ENCODE data around the gene TP73.

TP73 gene

DNA sequence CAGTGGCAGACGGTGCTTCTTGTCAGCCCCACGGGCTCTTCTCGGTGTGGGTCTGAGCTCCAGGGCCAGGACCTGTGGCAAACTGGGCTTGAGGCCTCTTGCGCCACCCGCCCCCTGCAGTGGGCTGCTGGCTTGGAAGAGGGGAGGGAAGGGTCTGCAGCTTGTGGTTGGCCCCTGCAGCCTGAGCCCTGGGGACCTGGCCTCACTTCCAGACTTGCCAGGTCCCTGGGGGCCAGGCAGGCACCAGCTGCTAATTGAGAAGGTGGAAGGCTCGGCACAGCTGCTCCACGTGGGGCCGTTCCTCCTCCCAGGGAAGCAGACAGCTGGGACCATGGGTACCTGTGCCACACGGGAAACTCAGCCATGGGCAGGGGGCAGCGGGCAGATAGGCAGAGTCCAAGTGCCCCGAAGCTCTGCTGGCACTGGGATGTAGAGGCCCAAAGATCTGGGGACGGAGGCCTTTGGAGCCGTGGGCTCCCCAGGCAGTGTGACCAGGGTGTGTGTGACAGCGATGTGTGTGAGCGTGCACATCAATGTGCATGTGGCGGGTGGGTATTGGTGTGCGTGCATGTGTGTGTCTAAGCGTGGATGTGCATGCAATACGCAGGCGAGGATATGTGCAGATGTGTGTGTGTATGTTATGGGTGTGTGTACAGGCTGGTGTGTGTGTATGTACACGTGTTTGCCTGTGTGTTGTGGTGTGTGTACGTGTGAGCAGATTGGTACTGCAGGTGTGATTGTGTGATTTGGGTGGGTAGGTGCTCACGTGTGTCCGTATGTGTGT, 39.3 kb downstream of the TP73 start:
- FAIRE-seq, result no peak

DNA sequence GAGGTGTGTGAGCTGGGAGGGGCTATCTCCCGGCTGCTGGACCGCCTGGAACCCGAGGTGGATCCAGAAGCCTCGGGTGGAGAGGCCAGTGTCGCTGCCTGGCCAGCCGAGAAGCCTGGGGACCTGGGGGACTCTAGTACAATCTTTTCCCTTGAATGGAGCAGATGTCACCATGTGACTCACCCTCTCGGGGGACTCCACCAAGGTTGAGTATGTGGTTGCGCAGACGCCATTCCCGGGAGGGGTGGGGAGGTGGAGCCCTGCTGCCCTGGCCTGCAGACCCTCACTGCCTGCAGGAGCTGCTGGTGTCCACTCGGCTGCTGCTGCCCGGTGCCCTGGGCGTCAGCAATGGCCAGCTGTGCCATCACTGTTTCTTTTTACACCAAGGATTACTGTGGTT, 40.3 kb downstream of the TP73 start:
- FAIRE-seq, result no peak

DNA sequence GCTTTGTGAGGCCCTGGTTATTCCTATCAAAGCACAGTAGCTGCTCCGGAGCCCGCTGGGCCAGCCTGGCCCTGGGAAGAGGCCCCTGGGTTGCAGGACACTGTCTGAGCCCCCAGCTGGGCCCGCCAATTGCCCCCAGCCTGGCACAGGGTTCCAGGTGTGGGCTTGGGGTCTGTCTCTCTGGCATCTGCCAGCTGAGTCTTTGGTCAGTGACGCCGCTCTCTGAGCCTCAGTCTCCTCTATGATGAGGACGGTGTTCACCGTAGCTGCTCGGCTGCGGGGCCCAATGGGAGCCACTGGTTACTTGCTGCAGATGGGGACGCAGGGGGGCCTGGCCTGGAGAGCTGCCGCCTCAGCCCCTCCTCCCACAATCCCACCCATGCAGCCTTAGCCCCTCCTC, 41.0 kb downstream of the TP73 start:
- FAIRE-seq, result no peak

GRCh38 chr1:3695326-3696217, 43.3 kb downstream of the TP73 start:
- no peak for FAIRE-seq

- FAIRE-seq, result no peak
These were observed 44.4 kb downstream of the TP73 start for GRCh38 chr1:3696689-3697088.

DNA sequence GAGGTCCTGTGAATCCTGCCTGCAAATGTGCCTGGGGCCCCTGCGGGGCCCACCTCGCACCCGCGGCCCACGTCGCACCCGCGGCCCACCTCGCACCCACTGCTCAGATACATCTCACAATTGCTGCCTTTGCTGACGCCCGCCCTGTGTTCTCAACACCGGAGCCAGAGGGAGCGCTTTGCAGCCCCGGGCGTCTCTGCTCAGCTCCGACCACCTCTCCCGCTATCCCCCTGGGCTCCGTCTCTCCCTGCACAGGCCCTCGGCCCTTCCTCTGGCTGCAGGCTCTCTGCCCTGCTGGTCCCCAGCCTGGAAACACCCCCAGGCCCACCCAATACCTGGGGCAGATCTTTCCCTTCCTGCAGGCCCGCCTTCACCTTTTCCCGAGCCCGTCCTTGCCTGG, 44.8 kb downstream of the TP73 start:
- FAIRE-seq, result no peak

DNA sequence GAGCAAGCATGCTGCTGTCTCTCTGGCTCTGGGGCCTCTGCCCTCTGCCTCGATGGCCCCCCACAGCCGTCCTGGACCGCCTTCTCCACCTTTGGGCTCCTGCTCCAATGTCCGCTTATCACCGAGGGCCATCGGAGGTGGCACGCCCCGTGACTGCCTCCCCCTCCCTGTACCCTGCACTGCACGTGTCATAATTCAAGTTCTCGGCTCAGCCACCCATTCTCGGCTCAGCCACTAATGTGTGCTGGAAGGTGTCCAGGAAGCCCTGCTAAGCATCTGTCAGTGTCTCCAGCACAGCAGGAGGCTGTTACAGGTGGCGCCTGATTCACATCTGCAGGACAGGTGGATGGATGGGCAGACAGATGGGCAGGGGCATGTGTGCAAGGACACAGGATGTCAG, 45.5 kb downstream of the TP73 start:
- FAIRE-seq, result no peak

DNA sequence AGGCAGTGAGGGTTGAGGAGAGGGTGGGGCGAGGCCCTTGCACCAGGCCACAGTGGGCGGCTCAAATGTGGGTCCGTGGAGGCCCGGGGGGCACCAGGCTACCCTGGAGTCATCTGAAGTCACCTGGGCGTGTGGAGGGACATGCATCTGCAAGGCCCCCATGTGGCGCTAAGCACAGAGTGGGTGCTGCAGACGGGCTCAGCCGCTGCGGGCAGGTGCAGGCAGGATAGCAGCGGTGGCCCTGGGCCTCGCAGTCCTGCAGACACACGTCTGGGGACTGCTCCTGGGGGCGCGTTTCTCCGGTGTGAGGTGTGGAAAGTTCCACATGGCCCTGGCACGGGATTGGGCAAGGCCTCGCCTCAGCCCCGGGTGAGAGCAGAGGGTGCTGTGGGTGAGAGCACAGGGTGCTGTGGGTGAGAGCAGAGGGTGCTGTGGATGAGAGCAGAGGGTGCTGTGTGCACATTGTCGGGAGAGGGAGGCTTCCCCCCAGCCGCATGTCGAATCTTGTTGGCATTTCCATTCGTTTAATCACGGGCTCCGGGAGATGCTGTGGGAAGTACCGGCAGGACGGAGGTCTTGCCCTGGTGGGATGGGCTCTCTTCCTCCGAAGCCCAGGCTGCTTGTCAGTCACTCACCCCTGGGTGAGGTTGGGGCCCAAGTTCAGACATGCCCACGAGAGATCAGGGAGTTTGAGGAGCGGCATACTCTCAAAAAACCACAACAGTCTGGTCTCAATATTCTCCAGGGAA, 46.5 kb downstream of the TP73 start:
- FAIRE-seq, result no peak

- FAIRE-seq, result no peak
These were observed 47.3 kb downstream of the TP73 start for GRCh38 chr1:3699596-3699995.

- no peak for FAIRE-seq
These were observed 48.3 kb downstream of the TP73 start for GRCh38 chr1:3700631-3701030.

DNA sequence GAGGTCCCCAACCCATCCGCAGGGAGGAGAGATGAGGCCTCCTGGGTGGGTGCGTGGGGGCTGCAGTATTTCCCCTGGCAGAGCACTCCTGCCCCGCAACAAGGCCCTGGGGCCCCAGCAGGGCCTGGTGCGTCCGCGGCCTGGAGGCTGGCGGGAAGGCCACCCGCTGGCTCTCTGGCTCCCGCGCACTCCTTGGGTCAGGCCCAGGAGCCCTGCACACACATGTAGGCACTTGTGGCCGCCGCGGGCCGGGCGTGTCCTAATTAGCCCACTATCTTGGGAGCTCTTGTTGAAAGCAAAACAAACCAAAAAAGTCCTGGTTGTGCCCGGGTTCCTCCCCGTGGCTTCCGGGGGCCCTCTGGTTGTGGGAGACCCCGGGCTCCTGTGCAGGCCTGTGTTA, 50.2 kb downstream of the TP73 start:
- FAIRE-seq, result no peak

DNA sequence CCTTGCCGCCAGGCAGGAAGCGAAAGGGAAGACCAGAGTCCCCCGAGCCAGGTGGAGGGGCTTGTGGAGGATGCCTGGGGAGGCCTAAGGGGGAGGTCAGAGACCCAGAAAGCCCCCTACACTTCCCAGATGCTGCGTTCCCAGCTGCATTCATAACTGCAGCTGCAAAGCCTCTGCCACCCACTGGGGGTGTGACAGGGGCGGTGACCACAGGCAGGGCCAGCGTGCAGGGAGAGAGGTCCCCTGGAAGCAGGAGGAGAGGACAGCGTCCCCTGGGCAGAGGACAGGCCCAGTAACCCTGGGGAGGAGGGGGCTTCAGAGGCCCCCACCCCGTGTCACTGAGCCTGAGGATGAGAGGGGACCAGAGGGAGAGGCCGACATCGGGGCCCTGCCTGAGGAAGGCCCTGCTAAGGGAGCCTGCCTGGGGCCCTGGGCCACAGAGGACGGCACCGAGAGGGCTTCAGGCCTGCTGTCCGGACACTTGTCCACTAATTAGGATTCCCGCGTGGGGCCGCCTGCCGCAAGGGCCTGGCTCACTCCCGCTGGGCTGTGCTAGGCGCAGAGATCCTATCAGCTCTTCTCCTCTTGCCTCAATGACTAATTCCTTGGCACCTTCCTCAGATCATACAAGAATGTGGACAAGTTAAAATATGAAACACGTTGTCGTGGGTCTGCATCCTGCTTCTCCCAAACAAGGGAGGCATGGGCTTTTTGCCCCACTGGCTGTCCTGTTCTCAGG, 50.8 kb downstream of the TP73 start:
- no peak for FAIRE-seq

DNA sequence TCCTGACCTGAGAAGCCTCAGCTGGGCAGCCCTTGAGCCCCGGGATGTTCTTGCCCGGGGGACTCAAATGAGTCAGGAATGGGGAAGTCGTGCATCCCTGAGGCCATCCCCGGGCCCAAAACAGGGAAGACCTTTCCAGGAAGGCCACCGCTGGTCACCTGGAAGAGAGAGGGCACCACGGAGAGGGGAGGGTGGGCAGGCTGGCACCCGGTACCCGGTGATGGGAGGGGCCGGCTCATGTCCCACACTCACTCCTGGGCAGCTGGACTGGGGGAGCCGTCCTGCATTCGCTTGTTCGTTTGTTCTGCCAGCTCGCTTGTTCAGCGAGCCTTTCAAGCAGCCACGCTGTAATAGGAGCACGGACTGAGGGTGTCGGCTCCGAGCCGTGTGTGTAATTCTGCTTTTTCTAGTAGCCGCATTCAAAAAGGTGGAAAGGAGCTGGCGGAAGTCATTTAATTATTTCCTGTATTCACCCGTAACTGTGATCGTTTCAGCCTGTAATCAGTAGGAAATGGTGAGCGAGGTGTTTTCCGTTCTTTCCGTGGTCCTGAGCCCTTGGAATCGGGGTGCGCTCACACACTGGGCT, 51.6 kb downstream of the TP73 start:
- no peak for FAIRE-seq

DNA sequence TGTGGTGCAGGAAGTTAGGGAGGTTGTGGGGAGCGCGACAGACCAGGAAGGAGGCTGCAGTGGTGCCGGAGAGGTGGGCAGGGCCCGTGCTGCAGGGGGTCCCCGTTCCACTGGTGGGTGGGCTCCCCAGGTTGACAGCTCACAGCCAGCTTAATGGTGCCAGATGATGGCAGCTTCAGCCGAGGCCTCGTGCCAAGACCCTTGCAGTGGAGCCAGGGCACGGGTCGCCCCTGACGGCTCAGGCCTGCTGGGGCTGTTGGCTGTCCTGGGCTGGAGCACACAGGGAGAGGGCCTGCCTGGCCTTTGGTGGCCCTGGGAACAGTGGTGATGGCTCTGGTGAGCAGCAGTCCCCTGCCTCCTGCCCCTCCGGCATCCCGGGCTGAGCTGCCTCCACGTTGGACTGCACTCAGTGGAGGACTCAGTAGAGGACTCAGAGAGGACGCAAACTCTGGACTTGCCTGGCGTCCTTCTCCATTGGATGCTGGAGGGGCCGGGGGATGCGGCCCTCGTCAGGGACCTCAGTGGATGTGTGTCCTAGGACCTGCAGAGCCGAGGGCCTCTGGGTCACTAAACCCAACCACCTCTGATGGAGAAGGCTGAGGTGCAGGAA, 53.1 kb downstream of the TP73 start:
- no peak for FAIRE-seq

GRCh38 chr1:3706651-3707297, 54.5 kb downstream of the TP73 start:
- no peak for FAIRE-seq

- FAIRE-seq, result no peak
These were observed 55.1 kb downstream of the TP73 start for GRCh38 chr1:3707298-3707938.

DNA sequence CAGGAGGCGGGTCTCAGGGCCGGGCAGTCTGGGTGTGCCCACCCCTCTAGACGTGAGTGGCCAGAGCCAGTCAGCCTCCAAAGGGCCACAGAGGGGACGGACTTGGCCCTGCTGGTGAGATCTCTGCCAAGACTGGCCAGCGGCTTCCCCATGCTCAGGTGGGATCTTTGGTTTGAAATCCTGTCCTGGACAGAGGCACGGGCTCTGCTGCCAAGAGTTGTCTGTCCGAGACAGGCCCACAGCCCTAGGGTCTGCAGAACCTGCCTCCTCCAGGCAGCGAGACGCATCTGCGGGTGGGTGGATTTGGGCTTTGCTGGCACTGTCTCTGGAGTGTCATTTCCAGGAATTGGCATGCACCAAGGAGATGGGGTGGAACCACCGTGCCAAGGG, 55.6 kb downstream of the TP73 start:
- FAIRE-seq, result no peak

GRCh38 chr1:3708791-3709190, 56.5 kb downstream of the TP73 start:
- no peak for FAIRE-seq

DNA sequence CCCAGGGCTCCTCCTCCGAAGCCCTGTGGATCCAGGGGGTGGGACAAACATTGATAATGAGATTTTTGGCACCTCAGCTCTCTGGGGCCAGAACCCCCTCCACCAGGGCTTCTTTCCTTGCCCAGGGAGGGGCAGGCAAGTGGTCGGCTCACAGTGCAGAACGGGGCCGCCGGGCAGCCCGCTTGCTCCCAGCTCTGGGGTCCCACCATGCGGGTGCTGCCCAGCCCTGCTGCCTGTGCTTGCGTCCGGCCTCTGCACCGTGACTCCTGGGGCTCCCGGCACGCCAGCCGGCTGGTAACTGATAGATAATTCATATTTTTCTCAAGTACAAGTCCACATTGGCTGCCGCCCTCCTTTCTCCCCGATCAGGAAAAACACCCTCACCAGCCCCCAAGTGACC, 57.9 kb downstream of the TP73 start:
- no peak for FAIRE-seq

DNA sequence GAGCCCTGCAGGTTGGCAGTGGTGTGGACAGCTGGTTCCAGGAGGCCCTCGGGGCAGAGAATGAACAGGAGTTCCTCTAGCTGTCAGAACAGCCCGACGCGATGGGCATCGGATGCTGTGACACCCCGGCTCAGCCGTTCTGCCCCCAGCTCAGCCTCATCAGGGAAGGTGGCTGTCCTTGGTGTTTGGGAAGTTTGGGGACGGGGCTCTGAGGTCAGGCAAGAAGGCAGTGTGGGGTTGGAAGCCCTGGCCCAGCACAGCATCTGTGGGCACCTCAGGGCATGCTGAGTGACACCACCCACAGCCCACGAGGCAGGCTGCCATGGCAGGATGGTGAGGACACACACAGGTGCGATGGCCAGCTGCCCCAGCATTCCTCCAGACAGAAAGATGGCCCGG, 59.1 kb downstream of the TP73 start:
- no peak for FAIRE-seq
